Esophagus muscularis mucosa (tissue), 4 donors: ENCODE data around the gene VCX2. TPM values are rescaled to one million over a fixed set of nuclear protein-coding genes. Genes with fewer than 3 reads are reported as not detected.
"Not testable (repeated sequence)": the region's sequence is repeated elsewhere in the genome, so short reads cannot be mapped to it uniquely, and the experiment has no call there.

Source experiments
- DNase-seq: peaks from one replicate; pipeline ENCODE4 v3.0.0-alpha.2; 2017; ENCODE audit errors: extremely low spot score
- H3K27ac ChIP-seq, 4 donors: fragments of 200-600 bp; sonication (generic); replicated peaks in 1 of 4; 1 replicate in 3 of 4; 2 replicates in 1 of 4; pipeline ENCODE4 v1.5.1; 2016 to 2019; ENCODE audit warnings: mild to moderate bottlenecking in 1 of 4
- H3K27me3 ChIP-seq, 4 donors: fragments of 200-600 bp; sonication (generic); one replicate each; pipeline versions ENCODE4 v1.5.1 to v1.6.0; 2016 to 2019
- H3K36me3 ChIP-seq, 4 donors: fragments of 200-600 bp; sonication (generic); one replicate each; pipeline ENCODE4 v1.5.1; 2016 to 2019
- H3K4me1 ChIP-seq, 4 donors: fragments of 200-600 bp; sonication (generic); one replicate each; pipeline ENCODE4 v1.5.1; 2016 to 2019
- H3K4me3 ChIP-seq, 4 donors: fragments of 200-600 bp; sonication (generic); 1 replicate in 2 of 4; 2 replicates in 2 of 4; pipeline ENCODE4 v1.5.1; 2016 to 2019; ENCODE audit warnings: mild to moderate bottlenecking in 4 of 4, moderate library complexity in 1 of 4
- H3K9me3 ChIP-seq, 4 donors: fragments of 200-600 bp; sonication (generic); 1 replicate in 3 of 4; 2 replicates in 1 of 4; pipeline ENCODE4 v1.5.1; 2016 to 2019
- CTCF ChIP-seq, 3 experiments: fragments of 200-600 bp in 2 of 3; fragments of 450-650 bp in 1 of 3; sonication (generic) in 2 of 3; IDR thresholded peaks; one replicate each; pipeline ENCODE4 v1.5.1; 2017 to 2019; ENCODE audit warnings: antibody characterized with exemption in 3 of 3, mild to moderate bottlenecking in 2 of 3, moderate library complexity in 1 of 3
- EP300 ChIP-seq: sonication (generic); formaldehyde crosslinking; IDR thresholded peaks from one replicate; pipeline ENCODE4 v1.6.1; 2017; ENCODE audit warnings: antibody characterized with exemption
- POLR2A ChIP-seq: fragments of 450-650 bp; IDR thresholded peaks from one replicate; pipeline ENCODE4 v1.6.1; 2017; ENCODE audit warnings: antibody characterized with exemption, moderate library complexity, mild to moderate bottlenecking, low read depth
- POLR2AphosphoS5 ChIP-seq, 2 donors: sonication (generic); formaldehyde crosslinking; IDR thresholded peaks; one replicate each; pipeline ENCODE4 v1.6.1; 2017; ENCODE audit warnings: antibody characterized with exemption in 2 of 2
- WGBS: methylation state at CpG from one replicate; pipeline ENCODE4 v1.1.5; 2018; 5-methylcytosine and 5-hydroxymethylcytosine counted together
- intact Hi-C: fragments of 100-400 bp; cut with DNase I; formaldehyde crosslinking; loops from one replicate; pipeline ENCODE4 v1.15.1; 2023
- total RNA-seq, 4 donors: library from RNA; depleted of rRNA; stranded (reverse); fragments of >200 nt; gene quantifications; one replicate each; pipeline versions ENCODE4 v1.1.0 to v1.2.1, GENCODE V29; 2016

VCX2 gene
- total RNA-seq = not detected

GRCh38 chrX:8171169-8171568, at the start of gene VCX2:
Gene VCX2, minus strand, starts transcription at chrX:8171267. Its CDS starts 624 bp downstream, at chrX:8170643.
- H3K36me3 ChIP-seq, H3K4me3 ChIP-seq, H3K27ac ChIP-seq, intact Hi-C loops, H3K27me3 ChIP-seq, H3K4me1 ChIP-seq, DNase-seq, H3K9me3 ChIP-seq: not testable (repeated sequence)
- WGBS = 92% methylated on average over 3 of the region's 3 CpGs

GRCh38 chrX:8204943-8205342, 33.9 kb upstream of the VCX2 start:
- intact Hi-C loops = no loop called here
- Histone ChIP-seq H3K4me3 (no peak overlapping the region), H3K27ac (no peak overlapping the region), H3K4me1 (peaks cover 0 to 7% (median 0%) of the 10 kb centered on the region in 4 donors), H3K9me3 (no peaks in the 10 kb centered on the region), H3K27me3 (no peaks in the 10 kb centered on the region), H3K36me3 (no peaks in the 10 kb centered on the region)
- WGBS = 65% methylated on average over 4 of the region's 4 CpGs
- DNase-seq = no peak
- no peak for TF ChIP-seq POLR2A
- no peak for TF ChIP-seq POLR2AphosphoS5 (IDR thresholded peaks at IDR 0.05)
- no peak for TF ChIP-seq EP300
- TF ChIP-seq CTCF (IDR thresholded peaks at IDR 0.05) = no peak

- no peaks in the 10 kb centered on the region for H3K36me3 ChIP-seq
- DNase-seq = no peak
- intact Hi-C loops = no loop called here
- peaks cover 0 to 7% (median 0%) of the 10 kb centered on the region in 4 donors for H3K4me1 ChIP-seq
- no peaks in the 10 kb centered on the region for H3K27me3 ChIP-seq
- H3K9me3 ChIP-seq = no peaks in the 10 kb centered on the region
- no peak for TF ChIP-seq EP300
- TF ChIP-seq POLR2A = no peak
- no peak for TF ChIP-seq CTCF (IDR thresholded peaks at IDR 0.05)
- no peak for TF ChIP-seq POLR2AphosphoS5 (IDR thresholded peaks at IDR 0.05)
- 56% methylated on average over 6 of the region's 6 CpGs for WGBS
- no peak overlapping the region for H3K4me3 ChIP-seq
- no peak overlapping the region for H3K27ac ChIP-seq
Observed at GRCh38 chrX:8204169-8204935, 33.3 kb upstream of the VCX2 start.

- no peak for TF ChIP-seq POLR2A
- TF ChIP-seq EP300 = no peak
- no peak for TF ChIP-seq CTCF (IDR thresholded peaks at IDR 0.05)
- Histone ChIP-seq H3K27me3 (no peaks in the 10 kb centered on the region), H3K36me3 (no peaks in the 10 kb centered on the region), H3K9me3 (no peaks in the 10 kb centered on the region), H3K4me1 (peaks cover 0 to 7% (median 0%) of the 10 kb centered on the region in 4 donors), H3K27ac (no peak overlapping the region), H3K4me3 (no peak overlapping the region)
- DNase-seq = no peak
- intact Hi-C loops = no loop called here
- WGBS = 67% methylated on average over 8 of the region's 8 CpGs
Observed at GRCh38 chrX:8201896-8202331, 30.8 kb upstream of the VCX2 start.

GRCh38 chrX:8196776-8197175, 25.7 kb upstream of the VCX2 start:
- intact Hi-C loops = no loop called here
- Histone ChIP-seq H3K9me3 (no peaks in the 10 kb centered on the region), H3K36me3 (no peaks in the 10 kb centered on the region), H3K4me3 (no peak overlapping the region), H3K27me3 (no peaks in the 10 kb centered on the region), H3K27ac (no peak overlapping the region), H3K4me1 (no peaks in the 10 kb centered on the region)
- WGBS = 73% methylated on average over 7 of the region's 7 CpGs
- DNase-seq = no peak
- TF ChIP-seq POLR2A = no peak
- no peak for TF ChIP-seq CTCF (IDR thresholded peaks at IDR 0.05)
- TF ChIP-seq POLR2AphosphoS5 (IDR thresholded peaks at IDR 0.05) = no peak
- TF ChIP-seq EP300 = no peak
